ENCODE data around the gene TXNIP. TPM values are rescaled to one million over a fixed set of nuclear protein-coding genes. Genes with fewer than 3 reads are reported as not detected.
A peak's percentile ranks its signal among the peaks of the same experiment; 100 is the strongest.

Gene TXNIP
- total RNA-seq, 1 donor from 2014 or later, result 1,858 TPM

DNA sequence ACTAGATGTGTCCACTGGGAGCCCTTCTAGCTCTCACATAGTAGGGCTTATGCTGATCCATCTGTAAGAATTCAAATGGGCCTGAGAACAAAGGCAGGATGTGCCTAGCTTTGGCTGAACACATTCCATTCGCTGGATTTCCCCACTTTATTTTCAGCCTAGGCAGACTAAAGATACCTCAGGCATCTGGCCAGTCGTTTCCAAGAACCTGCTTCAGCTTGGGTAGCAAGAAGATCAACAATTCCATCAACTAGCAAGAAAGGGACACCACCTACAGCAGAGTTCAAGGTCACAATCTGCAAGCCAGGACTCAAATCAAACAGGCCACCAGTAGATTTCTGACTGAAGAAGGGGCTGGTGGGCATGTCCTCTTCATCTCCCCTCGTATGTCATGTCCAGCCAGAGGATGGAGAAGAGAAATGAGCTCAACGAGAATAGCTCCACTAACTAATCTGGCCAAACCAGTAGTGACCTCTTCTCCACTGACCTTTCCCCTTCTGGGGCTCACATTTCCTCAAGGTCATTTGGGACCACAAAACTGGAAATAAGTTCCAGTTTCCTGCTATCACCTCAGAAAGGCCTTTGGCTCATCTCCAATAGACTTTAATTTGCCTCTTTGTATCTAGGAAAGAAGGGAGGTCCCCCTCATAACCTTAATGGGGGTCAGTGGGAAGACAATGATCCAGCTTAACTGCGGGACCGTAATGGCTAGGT, 14.2 kb downstream of the TXNIP start:
- TF ChIP-seq POLR2AphosphoS5 (IDR thresholded peaks at IDR 0.05; ENCODE audit: insufficient read depth in 1 of 2, low read depth in 1 of 2) (peak in 1 of 2 donors; percentile 53), POLR2A (IDR thresholded peaks at IDR 0.05) (no peak)
- H3K4me1 ChIP-seq, result peaks cover 74% of the 10 kb centered on the region
- H3K36me3 ChIP-seq, result no peaks in the 10 kb centered on the region
- H3K27me3 ChIP-seq, result no peaks in the 10 kb centered on the region
- H3K9me3 ChIP-seq, result no peaks in the 10 kb centered on the region
- intact Hi-C loops (cut with DNase I), result no loop called here
- H3K27ac ChIP-seq, result peak overlapping the region; percentile 95
- H3K4me3 ChIP-seq, result no peak overlapping the region
- peak in 1 of 2 donors; percentile 88 for DNase-seq (ENCODE audit: extremely low spot score in 2 of 2)

DNA sequence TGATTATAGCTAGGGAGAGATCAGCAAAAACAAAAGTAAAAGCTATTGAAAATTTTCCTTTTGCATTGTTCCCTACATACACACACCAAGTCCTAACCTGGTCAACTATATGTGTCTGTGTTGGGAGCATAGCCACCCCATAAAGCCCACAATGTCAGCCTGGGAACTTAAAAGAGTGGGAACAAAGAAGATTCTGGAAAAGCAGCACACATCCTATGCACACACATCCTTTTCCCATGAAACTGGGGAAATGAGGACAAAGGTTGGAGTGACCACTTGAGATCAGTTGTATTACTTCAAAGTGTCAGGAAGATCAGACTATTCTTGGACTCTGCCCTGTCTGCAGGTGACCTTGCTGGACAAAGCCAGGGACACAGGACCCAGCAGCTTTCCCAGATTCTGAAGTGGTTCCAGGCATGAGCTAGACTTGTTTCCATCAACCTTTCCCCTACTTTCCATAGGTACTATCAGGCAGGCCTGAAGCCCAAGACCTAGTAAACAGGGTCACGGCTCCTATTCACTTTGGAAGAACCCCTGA, 15.9 kb downstream of the TXNIP start:
- intact Hi-C loops (cut with DNase I), result no loop called here
- H3K9me3 ChIP-seq, result no peaks in the 10 kb centered on the region
- no peak for TF ChIP-seq POLR2AphosphoS5 (IDR thresholded peaks at IDR 0.05; ENCODE audit: insufficient read depth in 1 of 2, low read depth in 1 of 2)
- TF ChIP-seq POLR2A (IDR thresholded peaks at IDR 0.05), result no peak
- TF ChIP-seq, protein P1, sequence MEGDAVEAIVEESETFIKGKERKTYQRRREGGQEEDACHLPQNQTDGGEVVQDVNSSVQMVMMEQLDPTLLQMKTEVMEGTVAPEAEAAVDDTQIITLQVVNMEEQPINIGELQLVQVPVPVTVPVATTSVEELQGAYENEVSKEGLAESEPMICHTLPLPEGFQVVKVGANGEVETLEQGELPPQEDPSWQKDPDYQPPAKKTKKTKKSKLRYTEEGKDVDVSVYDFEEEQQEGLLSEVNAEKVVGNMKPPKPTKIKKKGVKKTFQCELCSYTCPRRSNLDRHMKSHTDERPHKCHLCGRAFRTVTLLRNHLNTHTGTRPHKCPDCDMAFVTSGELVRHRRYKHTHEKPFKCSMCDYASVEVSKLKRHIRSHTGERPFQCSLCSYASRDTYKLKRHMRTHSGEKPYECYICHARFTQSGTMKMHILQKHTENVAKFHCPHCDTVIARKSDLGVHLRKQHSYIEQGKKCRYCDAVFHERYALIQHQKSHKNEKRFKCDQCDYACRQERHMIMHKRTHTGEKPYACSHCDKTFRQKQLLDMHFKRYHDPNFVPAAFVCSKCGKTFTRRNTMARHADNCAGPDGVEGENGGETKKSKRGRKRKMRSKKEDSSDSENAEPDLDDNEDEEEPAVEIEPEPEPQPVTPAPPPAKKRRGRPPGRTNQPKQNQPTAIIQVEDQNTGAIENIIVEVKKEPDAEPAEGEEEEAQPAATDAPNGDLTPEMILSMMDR (IDR thresholded peaks at IDR 0.05), result no peak
- no peaks in the 10 kb centered on the region for H3K36me3 ChIP-seq
- H3K4me3 ChIP-seq, result no peak overlapping the region
- peak overlapping the region; percentile 95 for H3K27ac ChIP-seq
- H3K27me3 ChIP-seq, result no peaks in the 10 kb centered on the region
- DNase-seq (ENCODE audit: extremely low spot score in 2 of 2), result peak in 1 of 2 donors; percentile 91
- peaks cover 66% of the 10 kb centered on the region for H3K4me1 ChIP-seq

DNA sequence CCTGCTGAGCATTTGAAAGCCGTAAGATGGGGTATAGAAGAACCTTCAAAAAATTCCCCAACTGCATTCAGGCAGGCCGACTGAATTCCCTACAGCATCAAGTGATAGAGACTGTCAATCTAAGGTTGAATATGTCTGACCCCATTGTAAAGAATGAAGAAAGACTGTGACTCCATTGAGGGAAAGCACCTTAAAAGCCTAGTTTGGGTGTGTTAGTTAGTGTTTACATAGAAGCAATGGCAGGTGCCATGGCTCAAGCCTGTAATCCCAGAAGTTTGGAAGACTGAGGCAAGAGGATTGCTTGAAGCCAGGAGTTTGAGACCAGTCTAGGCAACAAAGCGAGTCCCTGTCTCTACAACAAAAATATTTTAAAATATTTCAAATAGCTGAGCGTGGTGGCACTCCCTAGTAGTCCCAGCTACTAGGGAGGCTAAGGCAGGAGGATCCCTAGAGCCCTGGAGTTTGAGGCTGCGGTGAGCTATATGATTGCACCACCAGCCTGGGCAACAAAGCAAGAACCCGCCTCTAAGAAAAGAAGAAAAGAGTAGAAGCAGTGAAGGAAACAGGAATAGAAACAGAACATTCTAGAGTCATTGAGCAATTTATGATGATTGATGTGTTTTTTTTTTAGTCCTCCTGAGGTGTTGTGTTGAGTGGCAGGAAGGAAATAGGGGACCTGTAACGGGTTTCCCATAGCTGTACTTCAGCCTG, 16.5 kb downstream of the TXNIP start:
- intact Hi-C loops (cut with DNase I), result loop anchor here (2.0 kb wide), 1 partner anchor 17 kb away; the partner anchor contains the start of gene TXNIP
- TF ChIP-seq, protein P1 (IDR thresholded peaks at IDR 0.05), result no peak
- TF ChIP-seq POLR2AphosphoS5 (IDR thresholded peaks at IDR 0.05; ENCODE audit: insufficient read depth in 1 of 2, low read depth in 1 of 2) (peak in 1 of 2 donors; percentile 41), POLR2A (IDR thresholded peaks at IDR 0.05) (peak in 1 of 2 donors; percentile 68)
- no peaks in the 10 kb centered on the region for H3K36me3 ChIP-seq
- H3K9me3 ChIP-seq, result no peaks in the 10 kb centered on the region
- no peak for DNase-seq (ENCODE audit: extremely low spot score in 2 of 2)
- peaks cover 60% of the 10 kb centered on the region for H3K4me1 ChIP-seq
- H3K27ac ChIP-seq, result peak overlapping the region; percentile 95
- H3K27me3 ChIP-seq, result no peaks in the 10 kb centered on the region
- peak overlapping the region; percentile 24 to 37 for H3K4me3 ChIP-seq

DNA sequence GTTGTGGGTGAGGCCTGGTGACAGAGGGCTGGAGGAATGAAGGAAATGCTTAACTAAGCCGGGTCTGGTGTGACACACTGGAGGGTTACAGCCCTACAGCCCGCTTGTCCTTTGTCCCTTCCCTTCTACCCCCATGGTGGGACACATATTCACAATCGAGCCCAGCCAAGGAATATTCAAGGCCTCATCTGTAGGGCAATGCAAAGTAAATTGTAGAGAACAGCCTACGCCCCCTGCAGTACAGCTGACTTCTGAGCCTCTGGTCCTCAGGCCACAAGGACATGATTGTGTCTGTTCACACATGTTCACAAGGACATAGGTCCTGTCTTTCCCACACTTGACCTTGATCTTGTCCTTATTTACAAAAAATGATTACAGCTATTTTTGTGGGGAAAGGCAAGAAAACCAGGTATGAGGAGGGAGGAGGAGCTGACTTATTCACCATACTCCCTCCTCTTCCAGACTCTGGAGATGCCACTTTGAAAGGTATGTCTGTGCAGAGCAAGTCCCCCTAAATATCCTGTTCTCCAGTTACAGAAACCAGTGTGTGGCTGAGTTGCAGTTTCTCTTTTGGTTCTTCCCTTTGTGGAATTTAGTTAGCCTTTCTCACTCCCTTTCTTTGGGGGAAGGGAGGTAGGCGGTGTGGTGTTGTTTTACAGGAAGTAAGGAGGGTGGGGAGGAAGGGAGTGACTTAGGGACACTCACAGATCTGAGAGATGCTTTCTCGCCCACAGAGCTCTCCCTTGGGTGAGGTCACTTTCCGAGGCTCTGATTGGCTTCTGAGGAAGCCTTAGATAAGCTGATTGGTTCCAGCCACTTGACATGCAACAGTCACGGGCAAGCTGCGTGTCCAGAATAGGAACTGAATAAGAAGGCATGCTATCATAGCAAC, 17.3 kb downstream of the TXNIP start:
- Histone ChIP-seq H3K4me1 (peaks cover 52% of the 10 kb centered on the region), H3K36me3 (no peaks in the 10 kb centered on the region), H3K27me3 (no peaks in the 10 kb centered on the region), H3K4me3 (peak overlapping the region; percentile 24 to 45), H3K27ac (peak overlapping the region; percentile 95), H3K9me3 (no peaks in the 10 kb centered on the region)
- intact Hi-C loops (cut with DNase I), result loop anchor here (2.0 kb wide), 1 partner anchor 18 kb away; the partner anchor contains the start of gene TXNIP
- peak in 1 of 2 donors; percentile 100 for DNase-seq (ENCODE audit: extremely low spot score in 2 of 2)
- TF ChIP-seq, protein P1 (IDR thresholded peaks at IDR 0.05), result no peak
- TF ChIP-seq POLR2AphosphoS5 (IDR thresholded peaks at IDR 0.05; ENCODE audit: insufficient read depth in 1 of 2, low read depth in 1 of 2) (peak; percentile 67 to 100), POLR2A (IDR thresholded peaks at IDR 0.05) (peak; percentile 8 to 54)

All from vagina (tissue), 2 donors.